A204.1 (cell line): Measurements from ENCODE around the gene SNX32.

Experiments
- FAIRE-seq: peaks from 2 replicates; lab custom pipeline; 2012; peaks lifted over from hg19 to GRCh38; lab: Jason Lieb, UNC

SNX32 gene

DNA sequence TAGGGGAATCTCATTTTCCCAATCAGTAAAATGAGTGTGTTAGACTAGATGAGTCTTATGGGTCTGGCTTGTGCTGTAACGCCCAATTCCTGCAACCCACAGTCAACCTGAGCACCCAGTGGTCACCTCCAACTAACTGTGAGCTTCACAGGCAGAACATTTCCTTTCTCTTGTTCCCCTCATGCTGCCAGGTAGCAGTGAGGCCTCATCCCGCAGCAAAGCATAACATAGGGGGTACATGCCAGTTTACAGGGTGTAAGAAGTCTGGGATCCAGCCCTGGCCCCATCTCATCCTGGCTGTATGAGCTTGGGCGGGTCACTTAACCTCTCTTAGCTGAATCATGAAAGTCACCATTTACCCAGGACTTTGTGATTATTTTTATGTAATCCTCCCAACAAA, 35.1 kb downstream of the SNX32 start:
- FAIRE-seq, result no peak

DNA sequence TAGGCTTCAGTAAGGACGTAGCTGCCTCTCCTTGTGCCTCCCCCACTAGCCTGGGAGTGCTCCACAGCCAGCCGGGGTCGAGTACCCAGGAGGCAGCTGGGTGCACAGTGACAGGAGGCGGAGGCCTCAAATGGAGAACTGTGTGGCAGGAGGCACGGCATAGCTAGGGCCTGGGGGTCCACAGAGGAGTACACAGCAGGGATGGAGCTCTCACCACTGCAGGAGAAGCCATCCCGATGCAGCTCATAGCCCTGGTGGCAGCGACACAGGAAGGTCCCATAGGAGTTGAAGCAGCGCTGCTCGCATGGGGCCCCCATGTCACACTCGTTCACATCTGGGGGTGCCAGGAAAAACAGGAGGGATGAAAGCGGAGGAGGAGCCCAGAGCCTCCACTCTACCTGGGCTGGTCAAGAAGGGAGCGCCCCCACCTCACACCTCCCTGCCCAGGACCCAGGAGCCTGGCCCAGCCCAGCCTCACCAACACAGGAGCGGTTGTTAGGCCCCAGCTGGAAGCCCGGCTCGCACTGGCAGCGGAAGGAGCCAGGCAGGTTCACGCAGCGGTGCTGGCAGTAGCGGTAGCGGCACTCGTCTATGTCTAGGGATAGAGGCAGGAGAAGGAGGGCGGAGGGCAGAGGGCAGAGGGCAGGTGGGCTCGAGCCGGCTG, 36.0 kb downstream of the SNX32 start:
- no peak for FAIRE-seq

DNA sequence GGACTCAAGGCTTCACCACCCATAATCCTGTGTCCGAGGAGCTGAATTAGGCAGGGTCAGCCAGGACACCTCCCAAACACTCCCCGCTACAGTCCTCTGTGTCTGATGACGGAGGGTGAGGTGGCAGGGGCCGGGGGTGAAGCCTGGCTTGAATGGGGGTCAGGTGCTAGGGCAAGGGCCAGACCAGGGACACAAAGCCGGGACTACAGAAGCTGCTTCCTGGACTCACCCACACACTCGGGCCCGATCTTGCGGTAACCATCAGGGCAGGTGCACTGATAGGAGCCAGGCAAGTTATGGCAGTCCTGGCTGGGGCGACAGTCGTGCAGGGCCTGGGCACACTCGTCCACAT, 36.5 kb downstream of the SNX32 start:
- FAIRE-seq, result no peak

GRCh38 chr11:65870706-65871681, 37.2 kb downstream of the SNX32 start:
- no peak for FAIRE-seq

DNA sequence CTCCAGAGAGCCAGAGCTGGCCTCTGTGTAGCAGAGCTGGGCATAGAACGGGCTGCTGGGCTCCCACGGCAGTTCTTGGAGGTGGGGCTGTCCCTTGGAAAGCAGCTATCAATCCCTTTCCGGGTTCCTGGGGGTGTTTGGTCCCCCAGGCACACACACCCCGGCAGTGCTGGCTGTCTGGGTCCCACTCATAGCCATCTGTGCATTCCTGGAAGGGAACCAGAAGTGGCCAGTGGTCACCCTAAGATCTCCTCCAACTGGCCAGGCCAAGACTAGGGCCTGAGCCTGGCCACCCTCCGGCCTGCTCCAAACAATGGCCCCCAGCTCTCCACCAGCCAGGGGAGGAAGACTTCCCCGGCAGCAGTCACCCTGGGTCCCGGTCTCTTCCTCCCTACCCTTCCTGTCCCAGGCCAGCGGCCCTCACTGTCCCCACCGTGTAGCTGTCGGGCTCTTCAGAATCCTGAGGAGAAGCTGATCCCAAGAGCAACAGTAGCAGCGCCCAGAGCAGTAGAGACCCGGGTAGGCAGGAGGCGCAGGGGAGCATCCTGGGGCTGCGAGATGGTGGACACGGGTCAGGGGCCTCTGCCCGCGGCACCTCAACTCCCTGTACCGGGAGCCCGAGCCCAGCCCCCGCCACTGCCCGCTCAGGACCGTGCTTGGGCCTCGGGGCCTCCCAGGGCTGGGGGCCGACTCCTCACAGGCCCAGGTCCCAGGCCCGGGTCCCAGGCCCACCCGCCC, 38.2 kb downstream of the SNX32 start:
- FAIRE-seq, result no peak

GRCh38 chr11:65872586-65873317, 39.0 kb downstream of the SNX32 start, which contains the start of gene EFEMP2:
Gene EFEMP2 (minus strand): TSS chr11:65872800. CDS start chr11:65872354, 446 bp downstream.
- no peak for FAIRE-seq

DNA sequence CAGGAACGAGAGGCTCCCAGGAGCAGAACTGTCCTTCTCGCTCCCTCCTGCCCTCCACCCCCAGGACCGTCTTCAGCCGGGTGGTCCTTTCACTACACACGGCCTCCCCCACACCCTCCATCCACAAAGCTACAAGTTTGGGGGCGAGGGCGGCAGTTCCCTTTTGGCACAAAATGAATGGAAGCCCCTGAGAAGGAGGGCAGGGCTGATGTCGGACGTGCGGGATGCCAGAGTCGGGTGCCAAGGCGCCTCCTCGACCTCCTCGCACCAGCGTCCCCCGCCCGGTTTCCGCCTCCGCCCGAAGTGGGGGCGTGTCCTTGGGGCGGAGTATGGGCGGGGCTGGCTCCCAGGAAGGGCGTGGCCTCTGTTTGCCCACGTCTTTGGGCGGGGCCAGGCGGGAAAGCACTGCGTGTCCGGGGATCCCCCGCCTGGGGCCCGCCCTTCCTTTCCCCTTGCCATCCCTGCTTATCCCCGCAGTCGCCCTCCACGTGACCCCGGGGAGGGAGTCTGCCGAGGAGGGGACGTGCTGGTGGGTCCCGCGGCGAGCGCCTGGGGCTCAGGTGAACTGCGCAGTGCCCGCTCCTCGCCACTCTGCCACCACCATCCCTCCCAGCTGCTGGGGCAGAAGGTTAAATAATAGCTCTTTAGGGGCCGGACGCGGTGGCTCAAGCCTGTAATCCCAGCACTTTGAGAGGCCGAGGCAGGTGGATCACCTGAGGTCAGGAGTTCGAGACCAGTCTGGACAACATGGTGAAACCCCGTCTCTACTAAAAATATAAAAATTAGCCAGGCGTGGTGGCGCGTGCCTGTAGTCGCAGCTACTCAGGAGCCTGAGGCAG, 39.8 kb downstream of the SNX32 start:
- peak; percentile 90 for FAIRE-seq

GRCh38 chr11:65879617-65880016, 45.9 kb downstream of the SNX32 start, which contains the start of gene CTSW:
Gene CTSW (plus strand): TSS chr11:65879837. CDS start chr11:65879855, 18 bp downstream.
- no peak for FAIRE-seq

GRCh38 chr11:65880027-65880426, 46.3 kb downstream of the SNX32 start:
- FAIRE-seq, result no peak

DNA sequence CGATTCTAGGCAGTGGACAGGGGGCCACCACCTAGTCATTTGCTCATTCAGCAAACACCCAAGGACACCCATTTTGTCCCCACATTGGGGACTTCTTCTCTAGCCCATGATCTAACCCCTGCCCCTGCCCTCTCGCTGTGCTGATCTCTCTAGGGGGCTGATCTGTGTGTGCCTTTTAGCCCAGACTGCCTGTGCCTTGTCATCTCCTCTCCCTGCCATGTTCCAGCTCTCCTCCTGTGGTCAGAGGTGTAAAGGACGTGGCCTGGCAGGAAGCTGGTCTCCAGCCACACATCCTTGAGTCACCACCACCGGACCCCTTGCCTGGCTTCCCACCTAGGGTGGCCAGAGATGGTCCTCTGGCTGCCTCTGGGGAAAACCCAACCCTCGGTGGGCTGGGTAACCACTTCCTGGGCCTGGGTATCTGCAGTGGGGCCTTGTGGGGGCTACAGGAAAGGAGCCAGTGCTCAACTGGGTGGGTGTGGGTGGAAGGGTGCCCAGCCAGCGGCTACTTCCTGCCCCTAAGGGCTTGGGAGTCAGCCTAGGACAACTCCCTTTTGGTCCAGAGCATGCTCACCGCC, 47.2 kb downstream of the SNX32 start:
- no peak for FAIRE-seq

GRCh38 chr11:65882120-65883057, 48.6 kb downstream of the SNX32 start:
- FAIRE-seq, result no peak

- FAIRE-seq, result no peak
These were observed 49.4 kb downstream of the SNX32 start for GRCh38 chr11:65883058-65883761.

DNA sequence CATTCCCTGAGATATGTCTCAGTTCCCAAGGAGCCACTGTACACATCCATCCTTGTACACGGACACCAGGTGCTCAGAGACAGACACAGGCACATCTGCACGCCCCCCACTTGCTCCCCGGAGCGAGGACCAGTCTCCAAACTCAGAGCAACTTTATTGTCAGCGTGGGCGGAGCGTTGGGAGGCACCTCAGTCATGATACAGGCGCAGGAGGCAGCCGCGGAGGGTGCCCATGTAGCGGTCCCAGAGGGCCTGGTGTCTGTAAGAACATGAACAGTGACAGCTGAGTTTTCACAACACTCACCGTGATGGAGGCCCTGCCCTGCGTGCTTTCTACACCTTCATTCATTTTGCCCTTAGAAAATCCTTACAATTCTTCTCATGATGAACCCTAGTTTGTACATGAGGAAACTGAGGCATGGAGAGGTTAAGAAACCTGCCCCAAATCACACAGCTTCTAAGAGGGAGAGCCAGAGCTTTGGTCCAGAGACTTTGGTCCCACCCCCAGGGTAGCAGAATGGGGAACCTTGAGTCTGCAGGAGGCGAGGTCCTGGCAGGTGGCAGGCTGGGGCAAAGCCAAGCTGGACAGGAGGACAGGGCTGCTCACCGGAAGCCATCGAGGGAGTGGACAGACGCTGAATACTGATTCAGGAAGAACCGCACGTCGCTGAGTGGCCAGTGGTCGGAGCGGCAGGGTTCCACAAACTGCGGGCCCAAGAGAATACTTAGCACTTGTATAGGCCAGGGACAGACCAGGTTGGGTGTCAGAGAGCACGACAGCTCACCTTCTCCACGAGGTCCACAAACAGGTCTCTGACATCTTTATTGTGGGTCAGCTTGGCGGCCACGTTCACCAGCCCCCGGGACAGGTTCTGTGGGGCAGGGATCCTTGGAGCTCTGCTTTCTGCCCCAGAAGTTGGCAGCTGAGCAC, 50.3 kb downstream of the SNX32 start:
- no peak for FAIRE-seq

- FAIRE-seq, result no peak
These were observed 50.9 kb downstream of the SNX32 start for GRCh38 chr11:65884716-65885092.

GRCh38 chr11:65885231-65885630, 51.5 kb downstream of the SNX32 start:
- no peak for FAIRE-seq

GRCh38 chr11:65885808-65886536, 52.2 kb downstream of the SNX32 start:
- no peak for FAIRE-seq
